ENCODE measurements around the gene NAALADL2. TPM values are rescaled to one million over a fixed set of nuclear protein-coding genes. Genes with fewer than 3 reads are reported as not detected.

NAALADL2 gene
- total RNA-seq, 2 donors from 2014 or later: 0.35 TPM; not detected in 1

GRCh38 chr3:175015056-175015635 is 156.0 kb downstream of the NAALADL2 start:
- ATAC-seq (no peak), DNase-seq (ENCODE audit: low spot score in 2 of 2) (no peak)
- no peak overlapping the region for H3K27ac Mint-ChIP-seq
- H3K36me3 Mint-ChIP-seq: no peaks in the 10 kb centered on the region
- H3K9me3 Mint-ChIP-seq: peaks cover 0 to 17% of the 10 kb centered on the region in 2 donors

DNA sequence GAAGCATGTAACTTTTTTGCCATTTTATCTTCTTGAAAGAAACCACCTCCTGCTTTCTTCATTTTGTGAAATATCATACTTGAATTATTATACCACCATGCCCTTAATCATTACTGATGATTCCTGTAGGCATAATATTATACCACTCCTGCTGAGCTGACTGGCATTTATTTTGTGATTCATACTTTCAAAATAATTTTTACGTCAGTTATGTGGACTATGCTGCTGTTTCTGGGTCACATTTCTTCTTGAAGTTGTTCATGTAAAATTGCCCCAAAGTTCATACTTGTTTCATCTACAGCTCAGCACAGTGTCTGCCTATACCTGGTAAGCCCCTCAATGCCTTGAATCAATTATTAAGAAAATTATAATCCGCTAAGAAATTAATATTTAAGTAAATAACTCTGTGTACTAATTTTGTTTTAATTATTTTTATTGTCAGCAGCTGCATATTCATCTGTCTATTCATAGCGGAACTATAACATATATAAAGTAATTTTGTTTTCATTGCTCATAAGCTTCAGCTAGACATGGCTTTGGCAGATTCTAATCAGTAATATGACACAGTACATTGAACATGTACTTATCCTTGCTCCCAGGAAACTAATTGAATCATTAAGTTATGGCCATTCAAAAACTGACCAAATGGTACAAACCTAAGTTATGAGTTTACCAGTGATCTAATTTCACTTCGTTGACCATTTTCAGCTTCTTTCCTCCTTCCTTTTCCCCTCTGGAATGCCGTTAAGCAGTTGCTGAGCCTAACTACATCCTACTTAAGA is 160.0 kb downstream of the NAALADL2 start:
- no peak overlapping the region for H3K27ac Mint-ChIP-seq
- ATAC-seq (no peak), DNase-seq (ENCODE audit: low spot score in 2 of 2) (no peak)
- H3K36me3 Mint-ChIP-seq: no peaks in the 10 kb centered on the region
- peaks cover 7 to 15% of the 10 kb centered on the region in 2 donors for H3K9me3 Mint-ChIP-seq

- ATAC-seq: no peak
These were observed 161.0 kb downstream of the NAALADL2 start for GRCh38 chr3:175020101-175020500.

DNA sequence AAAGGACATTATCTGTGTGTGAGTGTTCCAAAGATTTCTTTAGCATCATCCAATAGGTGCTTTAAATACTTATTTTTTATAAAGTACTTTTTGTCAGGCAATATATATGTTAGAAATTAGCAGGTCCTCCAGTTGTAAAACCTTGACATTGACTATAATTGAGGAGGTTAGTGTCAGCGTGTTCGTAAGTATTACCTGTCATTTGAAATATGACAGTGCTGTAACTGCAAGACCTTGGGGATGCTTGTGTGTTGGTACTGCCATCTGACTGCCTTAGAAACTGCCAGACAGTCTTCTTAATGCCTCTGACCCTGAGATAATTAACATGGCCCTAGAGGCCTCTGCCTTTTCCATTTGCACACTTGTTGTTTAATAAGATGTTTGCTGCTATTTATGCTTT is 170.7 kb downstream of the NAALADL2 start:
- DNase-seq (ENCODE audit: low spot score in 2 of 2): no peak
- H3K36me3 Mint-ChIP-seq: no peaks in the 10 kb centered on the region
- peaks cover 9 to 17% of the 10 kb centered on the region in 2 donors for H3K9me3 Mint-ChIP-seq
- ATAC-seq: no peak
- no peak overlapping the region for H3K27ac Mint-ChIP-seq

More at GRCh38 chr3:175020101-175020500, 161.0 kb downstream of the NAALADL2 start:
- Mint-ChIP-seq H3K27ac (no peak overlapping the region), H3K36me3 (no peaks in the 10 kb centered on the region), H3K9me3 (peaks cover 7 to 10% of the 10 kb centered on the region in 2 donors)
- no peak for DNase-seq (ENCODE audit: low spot score in 2 of 2)

DNA sequence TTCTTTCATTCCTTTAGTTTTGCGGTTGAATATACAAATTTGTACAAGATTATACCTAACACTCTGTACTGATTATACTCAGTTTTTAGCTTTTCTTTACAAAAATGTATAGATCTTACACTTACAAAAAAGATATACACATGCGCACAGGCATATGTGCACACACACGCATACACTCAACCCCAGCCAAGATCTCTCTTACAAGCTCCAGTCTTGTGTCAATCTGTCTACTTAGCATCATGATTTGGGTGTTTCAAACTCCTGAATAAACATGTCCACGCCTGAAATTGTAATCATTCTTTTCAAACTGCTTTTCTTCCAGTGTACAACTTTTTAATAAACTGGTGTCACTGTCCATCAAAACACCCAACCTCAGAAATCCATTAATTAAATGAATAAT is 180.7 kb downstream of the NAALADL2 start:
- ATAC-seq (no peak), DNase-seq (ENCODE audit: low spot score in 2 of 2) (no peak)
- Mint-ChIP-seq H3K9me3 (peaks cover 9 to 21% of the 10 kb centered on the region in 2 donors), H3K36me3 (no peaks in the 10 kb centered on the region), H3K27ac (no peak overlapping the region)

GRCh38 chr3:175041369-175041768 is 182.2 kb downstream of the NAALADL2 start:
- ATAC-seq: no peak
- no peaks in the 10 kb centered on the region for H3K36me3 Mint-ChIP-seq

GRCh38 chr3:175046601-175047000 is 187.5 kb downstream of the NAALADL2 start:
- H3K9me3 Mint-ChIP-seq: peaks cover 0 to 9% of the 10 kb centered on the region in 2 donors
- DNase-seq (ENCODE audit: low spot score in 2 of 2) (no peak), ATAC-seq (no peak)
- peaks cover 0 to 8% of the 10 kb centered on the region in 2 donors for H3K36me3 Mint-ChIP-seq
- H3K27ac Mint-ChIP-seq: no peak overlapping the region

More at GRCh38 chr3:175041369-175041768, 182.2 kb downstream of the NAALADL2 start:
- Mint-ChIP-seq H3K27ac (no peak overlapping the region), H3K9me3 (peaks cover 5 to 17% of the 10 kb centered on the region in 2 donors)
- no peak for DNase-seq (ENCODE audit: low spot score in 2 of 2)

DNA sequence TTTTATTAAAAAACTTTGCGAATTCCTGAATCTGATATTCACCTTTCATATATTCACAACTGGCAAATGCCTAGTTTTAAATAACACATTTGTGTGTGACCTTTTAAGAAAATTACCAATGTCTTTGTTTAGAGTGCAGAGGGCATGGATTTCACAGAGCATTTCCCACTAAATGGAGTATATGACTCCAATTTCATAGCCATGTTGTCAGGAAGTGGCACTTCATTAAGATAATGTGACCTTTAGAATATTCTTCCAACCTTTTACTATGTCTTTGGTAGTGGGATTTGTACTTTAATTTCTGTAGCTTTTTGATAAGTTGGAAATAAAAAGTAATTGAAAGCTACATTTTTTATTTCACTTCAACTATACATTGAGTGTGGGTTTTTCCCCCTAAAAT is 188.7 kb downstream of the NAALADL2 start:
- H3K27ac Mint-ChIP-seq: no peak overlapping the region
- DNase-seq (ENCODE audit: low spot score in 2 of 2) (no peak), ATAC-seq (no peak)
- peaks cover 0 to 8% of the 10 kb centered on the region in 2 donors for H3K9me3 Mint-ChIP-seq
- H3K36me3 Mint-ChIP-seq: peaks cover 0 to 10% of the 10 kb centered on the region in 2 donors

DNA sequence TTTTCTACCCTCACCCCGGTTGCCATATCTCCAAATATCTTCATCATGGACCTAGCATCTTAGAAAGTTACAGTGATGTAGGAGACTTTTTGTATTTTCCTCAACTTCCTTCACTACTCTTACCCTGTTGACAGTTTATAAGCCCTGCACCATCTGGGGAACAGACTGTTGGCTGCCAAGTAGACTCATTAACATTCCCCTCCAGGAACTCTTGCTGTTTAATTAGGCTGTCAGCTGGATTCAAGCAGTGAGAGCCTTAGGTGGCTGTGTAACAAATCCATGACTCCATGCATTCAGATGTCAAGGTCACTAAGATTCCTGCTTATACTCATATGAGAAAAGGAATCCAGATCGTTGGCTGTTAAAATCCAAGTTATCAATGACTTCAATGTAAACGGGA is 198.3 kb downstream of the NAALADL2 start:
- no peak for DNase-seq (ENCODE audit: low spot score in 2 of 2)
- Mint-ChIP-seq H3K9me3 (peaks cover 16% of the 10 kb centered on the region in 2 donors), H3K36me3 (peaks cover 0 to 12% of the 10 kb centered on the region in 2 donors), H3K27ac (no peak overlapping the region)
- ATAC-seq: no peak

- Mint-ChIP-seq H3K36me3 (peaks cover 0 to 11% of the 10 kb centered on the region in 2 donors), H3K9me3 (peaks cover 14 to 16% of the 10 kb centered on the region in 2 donors), H3K27ac (no peak overlapping the region)
- ATAC-seq: no peak
- no peak for DNase-seq (ENCODE audit: low spot score in 2 of 2)
These were observed 200.7 kb downstream of the NAALADL2 start for GRCh38 chr3:175059788-175060187.

DNA sequence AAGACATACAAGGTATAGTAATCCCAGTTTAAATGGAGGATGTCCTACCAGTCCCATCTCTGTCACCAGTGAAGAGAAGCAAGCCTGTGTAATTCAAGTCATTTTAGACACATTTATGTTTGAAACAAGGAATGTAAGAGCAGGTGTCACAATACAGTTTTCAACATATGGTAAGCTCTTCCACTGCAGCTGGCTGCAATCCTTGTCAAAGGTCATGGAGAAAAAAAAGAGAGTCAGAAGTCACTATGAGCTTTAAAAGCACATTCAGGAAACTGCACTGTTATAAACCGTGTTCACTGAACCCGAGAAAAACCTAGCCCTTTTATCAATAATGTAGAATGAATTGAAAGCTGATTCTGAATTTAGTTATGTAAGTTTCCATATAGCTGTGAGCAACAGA is 206.4 kb downstream of the NAALADL2 start:
- Mint-ChIP-seq H3K36me3 (no peaks in the 10 kb centered on the region), H3K9me3 (no peaks in the 10 kb centered on the region), H3K27ac (no peak overlapping the region)
- ATAC-seq: no peak
- no peak for DNase-seq (ENCODE audit: low spot score in 2 of 2)

- no peaks in the 10 kb centered on the region for H3K36me3 Mint-ChIP-seq
- no peak overlapping the region for H3K27ac Mint-ChIP-seq
- H3K9me3 Mint-ChIP-seq: no peaks in the 10 kb centered on the region
- ATAC-seq: no peak
- DNase-seq (ENCODE audit: low spot score in 2 of 2): no peak
These were observed 207.7 kb downstream of the NAALADL2 start for GRCh38 chr3:175066617-175067415.

DNA sequence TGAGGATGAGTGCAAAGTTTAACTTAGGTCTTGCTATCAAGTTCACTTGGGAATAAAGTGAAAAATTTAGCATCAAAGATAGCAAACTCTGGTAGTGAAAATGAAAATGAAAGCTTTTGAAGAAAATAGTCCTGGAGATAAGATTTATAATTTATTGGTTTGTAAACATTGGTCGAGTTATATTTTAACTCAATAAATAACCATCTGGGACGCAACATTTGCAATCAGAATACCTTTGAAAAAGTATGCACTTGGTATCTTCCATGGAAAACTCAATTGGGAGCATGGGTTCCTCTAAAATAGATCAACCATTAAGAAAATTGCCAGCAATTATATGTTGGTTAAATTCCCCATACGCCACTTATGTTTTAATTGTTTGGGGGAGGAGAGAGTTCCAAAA is 209.5 kb downstream of the NAALADL2 start:
- DNase-seq (ENCODE audit: low spot score in 2 of 2) (no peak), ATAC-seq (no peak)
- no peaks in the 10 kb centered on the region for H3K36me3 Mint-ChIP-seq
- H3K27ac Mint-ChIP-seq: no peak overlapping the region
- H3K9me3 Mint-ChIP-seq: no peaks in the 10 kb centered on the region

DNA sequence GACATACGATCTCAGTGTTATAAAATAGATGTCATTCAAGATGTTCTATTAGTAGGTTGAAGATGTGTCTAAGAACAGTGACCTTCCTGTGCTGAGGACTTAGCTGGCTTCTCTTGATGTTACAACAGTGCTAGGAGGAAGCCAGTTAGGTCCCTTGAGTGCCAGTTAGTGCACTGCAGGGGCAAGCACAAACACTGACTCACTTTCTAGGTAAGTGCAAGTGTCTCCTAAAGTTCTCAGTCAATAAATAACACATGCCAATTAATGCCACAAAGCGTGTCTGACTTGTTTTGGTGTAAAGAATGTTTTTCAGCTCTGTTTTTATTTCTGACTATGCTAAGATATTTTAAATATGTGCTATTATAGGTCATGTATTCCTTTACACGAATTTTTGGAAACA is 211.8 kb downstream of the NAALADL2 start:
- H3K36me3 Mint-ChIP-seq: no peaks in the 10 kb centered on the region
- no peaks in the 10 kb centered on the region for H3K9me3 Mint-ChIP-seq
- no peak for ATAC-seq
- DNase-seq (ENCODE audit: low spot score in 2 of 2): no peak
- H3K27ac Mint-ChIP-seq: no peak overlapping the region

DNA sequence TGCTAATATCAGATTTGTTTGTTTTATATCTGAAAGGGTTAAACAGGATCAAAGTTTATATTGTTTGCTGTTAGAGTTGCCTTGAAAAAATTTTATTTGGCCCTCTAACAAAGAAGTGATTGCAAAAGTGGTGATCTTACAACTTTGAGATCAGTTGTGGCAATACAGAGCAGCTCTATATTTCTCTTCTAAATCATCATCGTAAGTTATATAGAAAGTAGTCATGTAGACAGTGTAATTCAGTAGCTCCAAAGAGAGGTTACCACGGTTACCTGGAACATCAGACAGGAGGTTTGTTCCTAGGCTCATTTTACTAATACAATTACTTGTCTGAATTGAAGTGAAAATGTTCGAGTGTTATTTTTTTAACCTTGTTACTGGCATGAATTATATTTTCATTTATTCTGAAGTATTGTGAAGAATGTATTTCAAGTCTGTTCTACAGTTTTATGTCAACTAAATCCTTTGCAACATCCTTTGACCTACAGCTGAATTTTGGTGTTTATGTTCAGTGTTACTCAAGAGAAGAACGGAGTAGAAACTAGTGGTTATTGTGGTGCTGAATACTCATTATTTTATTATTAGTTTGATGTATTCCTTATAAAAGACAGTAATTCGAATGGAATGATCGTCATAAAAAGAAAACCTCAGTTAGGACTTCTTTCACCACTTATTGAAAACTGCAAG is 214.2 kb downstream of the NAALADL2 start:
- H3K27ac Mint-ChIP-seq: no peak overlapping the region
- H3K36me3 Mint-ChIP-seq: no peaks in the 10 kb centered on the region
- ATAC-seq (no peak), DNase-seq (ENCODE audit: low spot score in 2 of 2) (no peak)
- H3K9me3 Mint-ChIP-seq: peaks cover 0 to 1% of the 10 kb centered on the region in 2 donors

DNA sequence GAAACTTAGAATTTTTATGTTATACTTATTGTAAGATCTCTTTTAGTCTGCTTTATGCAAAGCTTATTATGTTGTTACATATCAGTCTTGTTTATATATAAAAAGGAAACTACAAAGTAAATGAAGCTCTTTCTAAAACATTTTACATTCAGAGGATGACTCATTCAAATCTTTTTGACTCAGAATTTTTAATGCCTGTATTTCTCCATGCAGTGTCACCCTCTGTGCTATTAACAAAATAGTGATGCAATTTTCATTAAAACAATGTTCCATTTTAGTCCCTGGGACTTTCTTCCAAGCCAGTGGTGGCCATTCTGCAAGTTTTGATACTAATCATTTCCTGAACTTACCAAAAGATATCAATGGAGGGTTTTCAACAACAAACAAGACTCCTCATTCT is 216.1 kb downstream of the NAALADL2 start:
- ATAC-seq (no peak), DNase-seq (ENCODE audit: low spot score in 2 of 2) (no peak)
- Mint-ChIP-seq H3K36me3 (no peaks in the 10 kb centered on the region), H3K9me3 (peaks cover 0 to 5% of the 10 kb centered on the region in 2 donors), H3K27ac (no peak overlapping the region)

GRCh38 chr3:175077216-175077615 is 218.1 kb downstream of the NAALADL2 start:
- H3K9me3 Mint-ChIP-seq: peaks cover 0 to 9% of the 10 kb centered on the region in 2 donors
- H3K36me3 Mint-ChIP-seq: no peaks in the 10 kb centered on the region
- DNase-seq (ENCODE audit: low spot score in 2 of 2) (no peak), ATAC-seq (no peak)
- H3K27ac Mint-ChIP-seq: no peak overlapping the region
